ENCODE measurements around the gene UBALD2.
"Not testable (repeated sequence)": the region's sequence is repeated elsewhere in the genome, so short reads cannot be mapped to it uniquely, and the experiment has no call there.

- TF ChIP-seq, protein P1, sequence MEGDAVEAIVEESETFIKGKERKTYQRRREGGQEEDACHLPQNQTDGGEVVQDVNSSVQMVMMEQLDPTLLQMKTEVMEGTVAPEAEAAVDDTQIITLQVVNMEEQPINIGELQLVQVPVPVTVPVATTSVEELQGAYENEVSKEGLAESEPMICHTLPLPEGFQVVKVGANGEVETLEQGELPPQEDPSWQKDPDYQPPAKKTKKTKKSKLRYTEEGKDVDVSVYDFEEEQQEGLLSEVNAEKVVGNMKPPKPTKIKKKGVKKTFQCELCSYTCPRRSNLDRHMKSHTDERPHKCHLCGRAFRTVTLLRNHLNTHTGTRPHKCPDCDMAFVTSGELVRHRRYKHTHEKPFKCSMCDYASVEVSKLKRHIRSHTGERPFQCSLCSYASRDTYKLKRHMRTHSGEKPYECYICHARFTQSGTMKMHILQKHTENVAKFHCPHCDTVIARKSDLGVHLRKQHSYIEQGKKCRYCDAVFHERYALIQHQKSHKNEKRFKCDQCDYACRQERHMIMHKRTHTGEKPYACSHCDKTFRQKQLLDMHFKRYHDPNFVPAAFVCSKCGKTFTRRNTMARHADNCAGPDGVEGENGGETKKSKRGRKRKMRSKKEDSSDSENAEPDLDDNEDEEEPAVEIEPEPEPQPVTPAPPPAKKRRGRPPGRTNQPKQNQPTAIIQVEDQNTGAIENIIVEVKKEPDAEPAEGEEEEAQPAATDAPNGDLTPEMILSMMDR (IDR thresholded peaks at IDR 0.05) = not testable (repeated sequence)
- not testable (repeated sequence) for TF ChIP-seq POLR2A (IDR thresholded peaks at IDR 0.05)
These were observed 12.0 kb upstream of the UBALD2 start for GRCh38 chr17:76252967-76253766.
